Activated CD8-positive, alpha-beta memory T cell treated with anti-CD3 and anti-CD28 coated beads, Interleukin-2, amount 10 ng/mL, durations not matched to agents 7 days and 5 days (primary cell): Measurements from ENCODE around the gene METTL24. TPM values are rescaled to one million over a fixed set of nuclear protein-coding genes. Genes with fewer than 3 reads are reported as not detected.
A peak's percentile ranks its signal among the peaks of the same experiment; 100 is the strongest.
"Not testable (repeated sequence)": the region's sequence is repeated elsewhere in the genome, so short reads cannot be mapped to it uniquely, and the experiment has no call there.

Experiments
- ATAC-seq: fragments of 150-1000 bp; cut with Tn5 transposase; one replicate; pipeline ENCODE4 v1.10.0; 2021; ENCODE audit warnings: moderate library complexity
- CTCF ChIA-PET: fragments of 350-600 bp; sonication (Branson Sonifier 250); formaldehyde crosslinking; loops from one replicate; lab custom pipeline; 2021; ENCODE audit warnings: antibody characterized with exemption; lab: Charles Lee
- DNase-seq: peaks from one replicate; pipeline ENCODE4 v3.0.0-alpha.2; 2020
- H3K27ac Mint-ChIP-seq: one replicate; pipeline ENCODE4 v1.8.0; 2021; ENCODE audit warnings: mild to moderate bottlenecking, mixed read lengths
- H3K27me3 Mint-ChIP-seq: one replicate; pipeline ENCODE4 v1.8.0; 2021; ENCODE audit warnings: mixed read lengths
- H3K36me3 Mint-ChIP-seq: one replicate; pipeline ENCODE4 v1.8.0; 2021; ENCODE audit warnings: mild to moderate bottlenecking, mixed read lengths
- H3K4me1 Mint-ChIP-seq: one replicate; pipeline ENCODE4 v1.8.0; 2021; ENCODE audit warnings: mixed read lengths
- H3K4me3 Mint-ChIP-seq: one replicate; pipeline ENCODE4 v1.8.0; 2021; ENCODE audit warnings: mild to moderate bottlenecking, moderate library complexity, mixed read lengths
- H3K9me3 Mint-ChIP-seq: one replicate; pipeline ENCODE4 v1.8.0; 2022; ENCODE audit warnings: low read depth, mixed read lengths
- total RNA-seq, 2 experiments: library from RNA; stranded (reverse); gene quantifications; one replicate each; pipeline ENCODE4 v1.2.3, GENCODE V29; 2021

The METTL24 gene
- total RNA-seq, 2 experiments from 2014 or later, result not detected

GRCh38 chr6:110277100-110277665 lies 81.0 kb downstream of the METTL24 start:
- no peak overlapping the region for H3K27ac Mint-ChIP-seq
- no peaks in the 10 kb centered on the region for H3K36me3 Mint-ChIP-seq
- H3K9me3 Mint-ChIP-seq, result peaks cover 3% of the 10 kb centered on the region
- no peak for DNase-seq
- no peak for ATAC-seq
- CTCF ChIA-PET, result no interaction called here
- peaks cover 10% of the 10 kb centered on the region for H3K27me3 Mint-ChIP-seq
- no peaks in the 10 kb centered on the region for H3K4me1 Mint-ChIP-seq
- no peak overlapping the region for H3K4me3 Mint-ChIP-seq

GRCh38 chr6:110272781-110273180 lies 85.4 kb downstream of the METTL24 start:
- peaks cover 13% of the 10 kb centered on the region for H3K27me3 Mint-ChIP-seq
- CTCF ChIA-PET, H3K9me3 Mint-ChIP-seq, DNase-seq, H3K4me3 Mint-ChIP-seq, H3K27ac Mint-ChIP-seq, H3K36me3 Mint-ChIP-seq, ATAC-seq, H3K4me1 Mint-ChIP-seq: not testable (repeated sequence)

- DNase-seq, result no peak
- Mint-ChIP-seq H3K27ac (no peak overlapping the region), H3K4me1 (no peaks in the 10 kb centered on the region), H3K9me3 (no peaks in the 10 kb centered on the region), H3K27me3 (peaks cover 13% of the 10 kb centered on the region), H3K4me3 (no peak overlapping the region), H3K36me3 (no peaks in the 10 kb centered on the region)
- ATAC-seq, result no peak
- CTCF ChIA-PET, result no interaction called here
These were observed 86.5 kb downstream of the METTL24 start for GRCh38 chr6:110271732-110272022.

GRCh38 chr6:110270165-110270564 lies 88.0 kb downstream of the METTL24 start:
- peaks cover 13% of the 10 kb centered on the region for H3K27me3 Mint-ChIP-seq
- ATAC-seq (no peak), DNase-seq (no peak)
- H3K9me3 Mint-ChIP-seq, result no peaks in the 10 kb centered on the region
- no peaks in the 10 kb centered on the region for H3K36me3 Mint-ChIP-seq
- no peaks in the 10 kb centered on the region for H3K4me1 Mint-ChIP-seq
- no peak overlapping the region for H3K27ac Mint-ChIP-seq
- CTCF ChIA-PET, result no interaction called here
- no peak overlapping the region for H3K4me3 Mint-ChIP-seq

GRCh38 chr6:110269623-110270022 lies 88.5 kb downstream of the METTL24 start:
- CTCF ChIA-PET, result no interaction called here

GRCh38 chr6:110266996-110267395 lies 91.2 kb downstream of the METTL24 start:
- Mint-ChIP-seq H3K9me3 (no peaks in the 10 kb centered on the region), H3K4me3 (no peak overlapping the region), H3K4me1 (no peaks in the 10 kb centered on the region), H3K27me3 (peaks cover 2% of the 10 kb centered on the region), H3K27ac (no peak overlapping the region), H3K36me3 (no peaks in the 10 kb centered on the region)
- DNase-seq (no peak), ATAC-seq (no peak)
- CTCF ChIA-PET, result no interaction called here

More at GRCh38 chr6:110269623-110270022, 88.5 kb downstream of the METTL24 start:
- H3K9me3 Mint-ChIP-seq, result no peaks in the 10 kb centered on the region
- no peaks in the 10 kb centered on the region for H3K4me1 Mint-ChIP-seq
- H3K36me3 Mint-ChIP-seq, result no peaks in the 10 kb centered on the region
- H3K4me3 Mint-ChIP-seq, result no peak overlapping the region
- DNase-seq (no peak), ATAC-seq (no peak)
- no peak overlapping the region for H3K27ac Mint-ChIP-seq
- peaks cover 13% of the 10 kb centered on the region for H3K27me3 Mint-ChIP-seq

- ATAC-seq (no peak), DNase-seq (no peak)
- CTCF ChIA-PET, result no interaction called here
- Mint-ChIP-seq H3K4me3 (no peak overlapping the region), H3K4me1 (no peaks in the 10 kb centered on the region), H3K36me3 (no peaks in the 10 kb centered on the region), H3K27ac (no peak overlapping the region), H3K9me3 (no peaks in the 10 kb centered on the region), H3K27me3 (no peaks in the 10 kb centered on the region)
These were observed 92.9 kb downstream of the METTL24 start for GRCh38 chr6:110265273-110265672.

- H3K36me3 Mint-ChIP-seq, result no peaks in the 10 kb centered on the region
- no peak overlapping the region for H3K27ac Mint-ChIP-seq
- no peak overlapping the region for H3K4me3 Mint-ChIP-seq
- no peaks in the 10 kb centered on the region for H3K27me3 Mint-ChIP-seq
- CTCF ChIA-PET, result no interaction called here
- no peaks in the 10 kb centered on the region for H3K4me1 Mint-ChIP-seq
- ATAC-seq, result no peak
- DNase-seq, result no peak
- H3K9me3 Mint-ChIP-seq, result no peaks in the 10 kb centered on the region
These were observed 101.8 kb downstream of the METTL24 start for GRCh38 chr6:110256366-110256765.

- Mint-ChIP-seq H3K36me3 (no peaks in the 10 kb centered on the region), H3K27me3 (no peaks in the 10 kb centered on the region), H3K4me1 (no peaks in the 10 kb centered on the region), H3K9me3 (no peaks in the 10 kb centered on the region), H3K4me3 (no peak overlapping the region), H3K27ac (no peak overlapping the region)
- CTCF ChIA-PET, result no interaction called here
- ATAC-seq, result no peak
- peak; percentile 43 for DNase-seq
These were observed 102.9 kb downstream of the METTL24 start for GRCh38 chr6:110255211-110255750.

GRCh38 chr6:110250838-110251237 lies 107.3 kb downstream of the METTL24 start:
- H3K36me3 Mint-ChIP-seq, result no peaks in the 10 kb centered on the region
- ATAC-seq (no peak), DNase-seq (no peak)
- H3K27ac Mint-ChIP-seq, result no peak overlapping the region
- CTCF ChIA-PET, result no interaction called here
- no peaks in the 10 kb centered on the region for H3K27me3 Mint-ChIP-seq
- H3K4me3 Mint-ChIP-seq, result no peak overlapping the region
- H3K4me1 Mint-ChIP-seq, result no peaks in the 10 kb centered on the region
- H3K9me3 Mint-ChIP-seq, result no peaks in the 10 kb centered on the region

- no peak overlapping the region for H3K4me3 Mint-ChIP-seq
- H3K4me1 Mint-ChIP-seq, result no peaks in the 10 kb centered on the region
- ATAC-seq (no peak), DNase-seq (no peak)
- no peaks in the 10 kb centered on the region for H3K27me3 Mint-ChIP-seq
- CTCF ChIA-PET, result no interaction called here
- no peaks in the 10 kb centered on the region for H3K9me3 Mint-ChIP-seq
- no peak overlapping the region for H3K27ac Mint-ChIP-seq
- H3K36me3 Mint-ChIP-seq, result no peaks in the 10 kb centered on the region
These were observed 108.1 kb downstream of the METTL24 start for GRCh38 chr6:110250058-110250457.

- Mint-ChIP-seq H3K27me3 (no peaks in the 10 kb centered on the region), H3K4me3 (no peak overlapping the region), H3K27ac (no peak overlapping the region), H3K4me1 (no peaks in the 10 kb centered on the region), H3K9me3 (peaks cover 2% of the 10 kb centered on the region), H3K36me3 (peaks cover 3% of the 10 kb centered on the region)
- DNase-seq (no peak), ATAC-seq (no peak)
- CTCF ChIA-PET, result no interaction called here
These were observed 111.1 kb downstream of the METTL24 start for GRCh38 chr6:110246900-110247546.

GRCh38 chr6:110246378-110246777 lies 111.8 kb downstream of the METTL24 start:
- CTCF ChIA-PET, result no interaction called here
- DNase-seq (no peak), ATAC-seq (no peak)
- Mint-ChIP-seq H3K27ac (no peak overlapping the region), H3K36me3 (peaks cover 3% of the 10 kb centered on the region), H3K27me3 (no peaks in the 10 kb centered on the region), H3K4me1 (no peaks in the 10 kb centered on the region), H3K4me3 (no peak overlapping the region), H3K9me3 (peaks cover 2% of the 10 kb centered on the region)

- H3K36me3 Mint-ChIP-seq, H3K27ac Mint-ChIP-seq, DNase-seq, H3K9me3 Mint-ChIP-seq, H3K4me3 Mint-ChIP-seq, H3K27me3 Mint-ChIP-seq, ATAC-seq, H3K4me1 Mint-ChIP-seq: not testable (repeated sequence)
- CTCF ChIA-PET, result interaction anchor here (0.8 kb wide), 1 partner anchor 731 kb away, joined by 3 read pairs; no protein-coding TSS in a partner anchor
These were observed 113.5 kb downstream of the METTL24 start for GRCh38 chr6:110244621-110245020.
